Activated naive CD4-positive, alpha-beta T cell treated with Interleukin-2 at 50 U/mL for 16 hours (primary cell): Measurements from ENCODE around the gene ANKRD37.

Experiments used
- DNase-seq: peaks from one replicate; pipeline ENCODE4 v3.0.0-alpha.2; 2020

ANKRD37 gene

GRCh38 chr4:185381288-185382196 lies 15.1 kb upstream of the ANKRD37 start:
- DNase-seq = no peak

GRCh38 chr4:185382754-185383153 lies 13.9 kb upstream of the ANKRD37 start:
- no peak for DNase-seq

- no peak for DNase-seq
Observed at GRCh38 chr4:185383451-185383850, 13.2 kb upstream of the ANKRD37 start.

GRCh38 chr4:185384061-185384460 lies 12.6 kb upstream of the ANKRD37 start:
- no peak for DNase-seq

GRCh38 chr4:185384930-185385331 lies 11.7 kb upstream of the ANKRD37 start:
- DNase-seq = no peak

- no peak for DNase-seq
Observed at GRCh38 chr4:185387957-185388356, 8.7 kb upstream of the ANKRD37 start.

GRCh38 chr4:185390941-185391340 lies 5.7 kb upstream of the ANKRD37 start:
- no peak for DNase-seq

- no peak for DNase-seq
Observed at GRCh38 chr4:185392156-185392555, 4.5 kb upstream of the ANKRD37 start.

- DNase-seq = no peak
Observed at GRCh38 chr4:185394568-185395237, 1.9 kb upstream of the ANKRD37 start.

- DNase-seq = no peak
Observed at GRCh38 chr4:185395238-185395955, 1.2 kb upstream of the ANKRD37 start, which contains the start of gene LRP2BP. Gene LRP2BP (minus strand): TSS chr4:185395924. CDS start chr4:185378186, 17,738 bp downstream.

GRCh38 chr4:185395956-185396723 lies 501 bp upstream of the ANKRD37 start:
- peak; percentile 98 for DNase-seq

GRCh38 chr4:185398618-185399017 lies 2.0 kb downstream of the ANKRD37 start:
- DNase-seq = no peak

- no peak for DNase-seq
Observed at GRCh38 chr4:185399466-185399865, 2.8 kb downstream of the ANKRD37 start.

GRCh38 chr4:185404031-185404430 lies 7.4 kb downstream of the ANKRD37 start:
- no peak for DNase-seq

GRCh38 chr4:185405296-185405999 lies 8.8 kb downstream of the ANKRD37 start:
- no peak for DNase-seq

GRCh38 chr4:185408432-185408831 lies 11.8 kb downstream of the ANKRD37 start:
- no peak for DNase-seq

GRCh38 chr4:185411849-185412248 lies 15.2 kb downstream of the ANKRD37 start:
- DNase-seq = no peak

- no peak for DNase-seq
Observed at GRCh38 chr4:185412412-185412811, 15.8 kb downstream of the ANKRD37 start.

GRCh38 chr4:185416955-185417354 lies 20.3 kb downstream of the ANKRD37 start:
- DNase-seq = no peak

- DNase-seq = no peak
Observed at GRCh38 chr4:185421366-185422124, 24.9 kb downstream of the ANKRD37 start.
